Progenitor cell of endocrine pancreas (in vitro differentiated cells): ENCODE results near the gene SPOCK1. TPM values are rescaled to one million over a fixed set of nuclear protein-coding genes. Genes with fewer than 3 reads are reported as not detected.

ENCODE experiments used
- DNase-seq: peaks from one replicate; pipeline ENCODE4 v3.0.0; 2021; ENCODE audit warnings: low spot score; ENCODE audit not compliant: unreplicated experiment
- H3K27ac Mint-ChIP-seq: 2 replicates; pipeline ENCODE4 v1.8.0; 2021; ENCODE audit warnings: mild to moderate bottlenecking, moderate library complexity, mixed read lengths
- H3K27me3 Mint-ChIP-seq: 2 replicates; pipeline ENCODE4 v1.8.0; 2021; ENCODE audit warnings: mixed read lengths
- H3K36me3 Mint-ChIP-seq: 2 replicates; pipeline ENCODE4 v1.8.0; 2022; ENCODE audit warnings: mixed read lengths; ENCODE audit not compliant: insufficient read depth
- H3K4me1 Mint-ChIP-seq: 2 replicates; pipeline ENCODE4 v1.8.0; 2021; ENCODE audit warnings: low read depth, mixed read lengths
- H3K4me3 Mint-ChIP-seq: 2 replicates; pipeline ENCODE4 v1.8.0; 2021; ENCODE audit warnings: low read depth, mild to moderate bottlenecking, moderate library complexity, mixed read lengths
- H3K9me3 Mint-ChIP-seq: 2 replicates; pipeline ENCODE4 v1.8.0; 2021; ENCODE audit warnings: low read depth, mixed read lengths
- CTCF ChIP-seq: fragments of 200-600 bp; sonication (generic); IDR thresholded peaks from one replicate; pipeline ENCODE4 v1.5.0; 2021; ENCODE audit warnings: antibody characterized with exemption, mild to moderate bottlenecking; ENCODE audit not compliant: unreplicated experiment
- total RNA-seq: library from RNA; stranded (reverse); gene quantifications from 2 replicates; pipeline ENCODE4 v1.2.1, GENCODE V29; 2021

Gene SPOCK1
- total RNA-seq, 1 donor from 2014 or later: 41.4 TPM

DNA sequence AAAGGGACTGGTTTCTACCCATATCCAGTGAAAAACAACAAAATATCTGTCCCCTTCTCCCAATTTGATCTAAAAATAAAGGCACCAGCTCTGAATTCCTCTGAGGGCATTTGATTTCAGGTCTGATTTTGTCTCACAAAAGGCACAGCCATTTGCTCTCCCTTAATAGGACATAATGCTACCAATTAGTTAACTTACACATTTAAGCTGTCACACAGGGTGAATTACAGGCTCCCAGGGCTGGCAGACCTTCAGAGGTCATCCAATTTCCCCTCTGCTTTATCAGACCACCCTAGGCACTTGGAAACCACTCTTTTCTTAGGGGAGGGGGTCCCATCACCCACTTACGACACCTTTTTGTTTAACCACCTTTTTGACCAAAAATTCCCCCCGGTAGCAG lies 319.9 kb downstream of the SPOCK1 start:
- Mint-ChIP-seq H3K27me3 (peaks cover 32% of the 10 kb centered on the region), H3K36me3 (no peaks in the 10 kb centered on the region), H3K27ac (no peak overlapping the region), H3K9me3 (no peaks in the 10 kb centered on the region), H3K4me3 (no peak overlapping the region), H3K4me1 (peaks cover 23% of the 10 kb centered on the region)
- no peak for TF ChIP-seq CTCF
- no peak for DNase-seq

DNA sequence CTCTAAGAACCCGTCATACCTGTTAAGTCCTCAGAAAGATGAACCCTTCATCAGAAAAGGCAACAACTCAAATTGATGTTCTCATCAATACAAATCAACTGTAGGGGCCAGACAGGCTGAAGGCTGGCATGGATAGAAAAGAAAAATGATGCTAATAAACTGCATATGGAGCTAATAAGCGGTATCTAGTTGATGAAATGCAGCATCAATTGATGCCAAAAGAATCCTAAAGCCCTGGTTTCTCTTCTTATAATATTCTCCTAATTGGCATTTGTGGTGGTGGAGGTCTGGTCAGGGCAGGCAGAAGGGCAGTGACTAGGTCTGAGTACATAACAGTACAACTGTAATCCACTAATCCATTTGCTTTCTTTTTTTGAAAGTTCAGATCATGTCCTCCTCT lies 322.5 kb downstream of the SPOCK1 start:
- no peaks in the 10 kb centered on the region for H3K36me3 Mint-ChIP-seq

GRCh38 chr5:137176126-137176525 lies 323.0 kb downstream of the SPOCK1 start:
- DNase-seq: no peak
- H3K27me3 Mint-ChIP-seq: peaks cover 32% of the 10 kb centered on the region
- H3K27ac Mint-ChIP-seq: no peak overlapping the region
- H3K4me1 Mint-ChIP-seq: peaks cover 17% of the 10 kb centered on the region
- no peaks in the 10 kb centered on the region for H3K36me3 Mint-ChIP-seq
- no peak for TF ChIP-seq CTCF
- no peaks in the 10 kb centered on the region for H3K9me3 Mint-ChIP-seq
- H3K4me3 Mint-ChIP-seq: no peak overlapping the region

More for the DNA sequence above, 322.5 kb downstream of the SPOCK1 start:
- no peak overlapping the region for H3K27ac Mint-ChIP-seq
- H3K4me3 Mint-ChIP-seq: no peak overlapping the region
- no peak for DNase-seq
- peaks cover 21% of the 10 kb centered on the region for H3K4me1 Mint-ChIP-seq
- peaks cover 32% of the 10 kb centered on the region for H3K27me3 Mint-ChIP-seq
- no peaks in the 10 kb centered on the region for H3K9me3 Mint-ChIP-seq
- no peak for TF ChIP-seq CTCF

- Mint-ChIP-seq H3K4me3 (no peak overlapping the region), H3K9me3 (no peaks in the 10 kb centered on the region), H3K4me1 (peaks cover 17% of the 10 kb centered on the region), H3K27me3 (peaks cover 28% of the 10 kb centered on the region), H3K27ac (no peak overlapping the region), H3K36me3 (no peaks in the 10 kb centered on the region)
- no peak for DNase-seq
- TF ChIP-seq CTCF: no peak
Measured at GRCh38 chr5:137174196-137174595, 324.9 kb downstream of the SPOCK1 start.

- Mint-ChIP-seq H3K4me3 (no peak overlapping the region), H3K27ac (no peak overlapping the region), H3K27me3 (peaks cover 16% of the 10 kb centered on the region), H3K9me3 (no peaks in the 10 kb centered on the region), H3K4me1 (peaks cover 10% of the 10 kb centered on the region), H3K36me3 (no peaks in the 10 kb centered on the region)
- no peak for TF ChIP-seq CTCF
- DNase-seq: no peak
Measured at GRCh38 chr5:137172258-137172657, 326.9 kb downstream of the SPOCK1 start.

- no peak overlapping the region for H3K27ac Mint-ChIP-seq
- no peak overlapping the region for H3K4me3 Mint-ChIP-seq
- H3K27me3 Mint-ChIP-seq: no peaks in the 10 kb centered on the region
- DNase-seq: no peak
- H3K9me3 Mint-ChIP-seq: no peaks in the 10 kb centered on the region
- TF ChIP-seq CTCF: no peak
- H3K4me1 Mint-ChIP-seq: peaks cover 7% of the 10 kb centered on the region
- H3K36me3 Mint-ChIP-seq: no peaks in the 10 kb centered on the region
Measured at GRCh38 chr5:137167187-137167586, 331.9 kb downstream of the SPOCK1 start.
